Activated CD4-positive, alpha-beta T cell treated with anti-CD3 and anti-CD28 coated beads, Interleukin-2, amount 50 U/mL, for 1 hour (primary cell): ENCODE data around the gene KCNQ1OT1.

Experiments
- DNase-seq: peaks from one replicate; pipeline ENCODE4 v3.0.0-alpha.2; 2020

Gene KCNQ1OT1

GRCh38 chr11:2685566-2686359, 14.0 kb downstream of the KCNQ1OT1 start:
- DNase-seq: no peak

- no peak for DNase-seq
Measured at GRCh38 chr11:2685051-2685450, 14.7 kb downstream of the KCNQ1OT1 start.

- DNase-seq: no peak
Measured at GRCh38 chr11:2684581-2684980, 15.2 kb downstream of the KCNQ1OT1 start.

- DNase-seq: no peak
Measured at GRCh38 chr11:2683806-2684205, 16.0 kb downstream of the KCNQ1OT1 start.

GRCh38 chr11:2681408-2682145, 18.2 kb downstream of the KCNQ1OT1 start:
- no peak for DNase-seq

GRCh38 chr11:2679011-2679676, 20.6 kb downstream of the KCNQ1OT1 start:
- no peak for DNase-seq

- no peak for DNase-seq
Measured at GRCh38 chr11:2678396-2678795, 21.4 kb downstream of the KCNQ1OT1 start.

GRCh38 chr11:2677127-2677526, 22.7 kb downstream of the KCNQ1OT1 start:
- no peak for DNase-seq

- no peak for DNase-seq
Measured at GRCh38 chr11:2675540-2675939, 24.3 kb downstream of the KCNQ1OT1 start.

- no peak for DNase-seq
Measured at GRCh38 chr11:2674658-2675131, 25.1 kb downstream of the KCNQ1OT1 start.

- no peak for DNase-seq
Measured at GRCh38 chr11:2673871-2674471, 25.8 kb downstream of the KCNQ1OT1 start.

GRCh38 chr11:2673250-2673610, 26.6 kb downstream of the KCNQ1OT1 start:
- DNase-seq: no peak

- DNase-seq: no peak
Measured at GRCh38 chr11:2672553-2673249, 27.1 kb downstream of the KCNQ1OT1 start.

- no peak for DNase-seq
Measured at GRCh38 chr11:2671748-2672147, 28.0 kb downstream of the KCNQ1OT1 start.

- DNase-seq: no peak
Measured at GRCh38 chr11:2670541-2671100, 29.2 kb downstream of the KCNQ1OT1 start.

- DNase-seq: no peak
Measured at GRCh38 chr11:2669634-2670469, 29.9 kb downstream of the KCNQ1OT1 start.

GRCh38 chr11:2668876-2669275, 30.9 kb downstream of the KCNQ1OT1 start:
- DNase-seq: no peak

GRCh38 chr11:2667940-2668339, 31.9 kb downstream of the KCNQ1OT1 start:
- no peak for DNase-seq

GRCh38 chr11:2666828-2667570, 32.8 kb downstream of the KCNQ1OT1 start:
- no peak for DNase-seq

- no peak for DNase-seq
Measured at GRCh38 chr11:2666401-2666741, 33.4 kb downstream of the KCNQ1OT1 start.
